LNCaP clone FGC (cell line): ENCODE results near the gene FOXD3.

ENCODE experiments used
- DNase-seq: peaks from one replicate; pipeline ENCODE4 v3.0.0-alpha.2; 2011; ENCODE audit warnings: low read depth
- H3K4me3 ChIP-seq: 2 replicates; pipeline ENCODE4 v1.5.1; 2011; ENCODE audit warnings: mild to moderate bottlenecking, low read depth, low read length, control low read depth
- CTCF ChIP-seq: IDR thresholded peaks from 2 replicates; pipeline ENCODE4 v1.5.1; 2012; ENCODE audit warnings: mild to moderate bottlenecking; ENCODE audit not compliant: control insufficient read depth, insufficient read depth; ENCODE audit errors: extremely low read depth

The FOXD3 gene

DNA sequence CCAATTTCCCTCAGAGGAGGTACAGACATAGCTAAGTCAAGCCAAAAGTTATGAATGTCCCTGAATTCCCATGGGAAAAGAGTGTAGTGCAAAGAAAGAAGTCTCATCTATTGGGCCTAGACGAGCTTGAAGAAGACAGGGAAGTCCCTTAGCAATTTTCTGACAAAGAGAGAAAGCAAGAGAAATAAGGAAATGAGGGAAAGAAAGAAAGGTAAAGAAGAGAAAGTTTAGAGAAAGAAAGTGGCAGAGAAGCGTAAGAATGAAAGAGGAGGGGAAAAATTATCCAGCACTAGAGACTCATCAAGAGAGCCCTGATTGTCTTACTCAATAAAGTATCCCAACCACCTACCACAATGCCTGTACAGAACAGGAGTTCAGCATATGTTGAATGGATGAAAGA lies 40.6 kb upstream of the FOXD3 start:
- DNase-seq = no peak
- no peak for TF ChIP-seq CTCF
- no peak overlapping the region for H3K4me3 ChIP-seq

GRCh38 chr1:63289135-63289534 lies 33.2 kb upstream of the FOXD3 start:
- no peak for TF ChIP-seq CTCF
- DNase-seq = no peak
- H3K4me3 ChIP-seq = no peak overlapping the region

DNA sequence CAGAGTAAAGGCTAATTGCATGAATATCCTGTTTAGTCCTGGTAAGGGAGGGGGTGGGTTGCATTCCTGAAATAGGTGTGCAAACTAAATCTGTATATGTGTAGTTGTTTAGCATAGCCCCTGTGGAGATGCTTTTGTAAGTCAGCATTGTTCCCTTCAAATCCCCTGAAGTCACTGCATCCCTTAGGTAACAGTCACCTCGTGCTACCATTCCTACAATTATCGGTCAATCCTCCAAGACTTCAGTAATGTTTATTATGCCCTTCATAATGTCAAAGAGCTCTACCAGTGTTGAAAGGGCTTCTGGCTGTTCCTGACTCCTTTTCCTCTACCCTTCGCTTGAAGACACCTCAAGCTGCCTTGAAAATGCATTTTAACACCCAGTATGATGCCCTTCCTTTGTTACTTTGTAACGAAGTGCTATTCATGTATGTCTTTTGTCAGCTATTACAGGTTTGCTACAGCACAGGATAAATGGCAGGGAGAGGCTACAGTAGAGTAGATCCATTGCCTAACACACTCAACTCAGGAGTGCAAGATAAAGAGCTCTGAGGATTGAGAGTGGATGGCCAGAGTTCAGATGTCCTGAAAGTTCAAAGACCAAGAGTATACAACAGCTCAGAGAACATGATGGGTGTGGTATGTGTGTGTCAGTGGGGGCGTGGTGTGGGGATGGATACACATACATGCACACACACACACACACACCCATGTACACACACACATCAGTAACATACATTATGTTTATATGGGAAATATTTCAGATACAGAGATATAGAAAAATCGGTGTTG lies 27.4 kb upstream of the FOXD3 start:
- no peak overlapping the region for H3K4me3 ChIP-seq
- no peak for DNase-seq
- no peak for TF ChIP-seq CTCF

DNA sequence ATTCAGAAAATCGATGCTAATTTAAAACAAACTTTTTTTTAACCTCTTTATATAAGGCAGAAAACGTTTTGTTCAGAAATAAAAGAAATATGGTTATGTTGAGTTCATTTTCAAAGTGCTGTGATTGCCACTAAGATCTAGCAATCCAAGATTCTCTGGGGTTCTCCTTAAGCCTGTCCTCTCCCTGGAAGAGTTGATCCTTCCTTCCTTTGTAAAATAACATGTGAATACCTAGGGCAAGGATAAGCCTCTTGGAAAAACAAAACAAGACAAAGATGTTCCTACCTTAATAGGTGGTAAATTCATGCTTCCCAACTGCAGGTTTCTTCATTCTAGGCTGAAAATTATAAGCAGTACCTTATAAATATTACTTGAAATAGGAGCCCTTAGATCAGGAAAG lies 18.0 kb upstream of the FOXD3 start:
- no peak for DNase-seq
- H3K4me3 ChIP-seq = no peak overlapping the region
- TF ChIP-seq CTCF = no peak

DNA sequence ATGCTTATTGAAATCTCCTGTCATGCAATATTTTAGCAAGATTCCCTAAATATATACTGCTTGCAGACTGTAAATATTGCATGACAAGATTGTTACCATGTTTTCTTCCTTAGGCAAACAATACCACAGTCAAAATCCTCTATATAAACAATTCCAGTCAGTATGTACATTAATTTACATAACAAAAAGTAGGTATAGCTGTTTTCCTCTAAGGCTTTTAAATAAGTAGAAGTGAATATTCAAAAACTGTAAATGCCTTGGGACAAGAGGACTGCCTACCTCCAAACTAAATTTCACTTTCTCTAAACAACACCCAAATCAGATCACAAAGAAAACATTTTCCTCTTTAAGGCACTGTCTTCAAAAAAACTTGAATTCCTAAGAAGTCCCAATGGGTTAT lies 17.3 kb upstream of the FOXD3 start:
- no peak for TF ChIP-seq CTCF
- no peak for DNase-seq
- H3K4me3 ChIP-seq = no peak overlapping the region

DNA sequence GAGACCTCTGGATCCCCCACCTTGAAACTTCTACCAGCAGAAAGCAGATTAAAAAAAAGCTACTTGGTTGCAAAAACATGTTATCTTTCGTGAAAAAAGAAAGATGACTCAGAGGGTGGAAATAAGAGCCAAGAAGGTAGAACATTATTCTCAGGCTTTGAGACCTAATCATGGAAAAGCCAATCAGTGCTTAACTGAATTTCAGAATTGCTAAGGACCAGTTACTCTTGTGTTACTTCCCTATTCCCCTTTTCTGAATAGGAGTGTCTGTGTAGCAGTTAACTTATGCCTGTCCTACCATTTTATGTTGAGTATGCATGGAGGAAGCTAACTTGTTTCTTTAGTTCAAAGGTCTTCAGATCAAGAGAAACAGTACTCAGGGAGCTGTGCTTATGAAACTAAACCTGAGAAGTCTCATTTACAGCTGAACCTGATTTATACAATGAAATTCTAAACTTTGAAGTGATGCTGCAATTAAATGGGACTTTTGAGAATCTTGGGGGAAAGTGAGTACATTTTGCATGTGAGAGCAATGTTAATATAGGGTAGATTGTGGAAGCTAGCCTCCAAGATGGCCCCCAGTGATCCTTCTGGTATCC lies 15.1 kb upstream of the FOXD3 start:
- no peak overlapping the region for H3K4me3 ChIP-seq
- no peak for TF ChIP-seq CTCF
- DNase-seq = no peak

DNA sequence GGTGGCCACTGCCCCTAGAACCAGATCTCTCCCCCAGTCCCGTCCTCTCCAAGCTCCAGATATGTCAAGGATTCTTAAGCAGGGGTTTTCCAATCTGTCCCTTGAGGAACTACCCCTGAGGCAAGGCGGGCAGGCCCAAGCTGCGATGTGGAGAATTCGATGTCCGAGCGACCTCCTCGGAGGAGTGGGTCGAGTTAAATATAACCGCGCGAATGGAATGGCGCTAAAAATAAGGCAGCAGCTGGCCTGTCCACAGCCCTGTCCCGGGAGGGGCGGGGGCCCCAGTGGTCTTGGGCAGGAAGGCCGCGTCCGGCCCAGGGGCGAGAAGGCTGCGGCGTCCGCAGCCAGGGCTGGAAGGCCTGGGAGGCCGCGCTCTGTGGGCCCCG lies 5.8 kb upstream of the FOXD3 start:
- no peak for TF ChIP-seq CTCF
- DNase-seq = no peak
- peak overlapping the region; percentile 47 for H3K4me3 ChIP-seq
